AG10803 (cell line): Measurements from ENCODE around the gene CXCL8.

Experiments used
- DNase-seq: peaks from one replicate; pipeline ENCODE4 v3.0.0; 2010; ENCODE audit warnings: low read depth
- H3K4me3 ChIP-seq: 2 replicates; pipeline ENCODE4 v1.5.1; 2011; ENCODE audit warnings: mild to moderate bottlenecking, low read length, control low read depth
- CTCF ChIP-seq: conservative IDR thresholded peaks from 2 replicates; pipeline ENCODE4 v1.5.1; 2011; ENCODE audit warnings: mild to moderate bottlenecking, low read length, control low read depth, inconsistent platforms

CXCL8 gene

GRCh38 chr4:73788411-73788810, 48.0 kb downstream of the CXCL8 start:
- H3K4me3 ChIP-seq: no peak overlapping the region
- TF ChIP-seq CTCF: no peak
- DNase-seq: no peak
